ENCODE measurements around the gene NID2. TPM values are rescaled to one million over a fixed set of nuclear protein-coding genes. Genes with fewer than 3 reads are reported as not detected.

The NID2 gene
- total and polyA plus RNA-seq, 9 of the 15 experiments (the other 6 are each of a cell fraction or from before 2014, with no cell fraction given): 0.04 to 0.45 (median 0.16) TPM; not detected in 3

DNA sequence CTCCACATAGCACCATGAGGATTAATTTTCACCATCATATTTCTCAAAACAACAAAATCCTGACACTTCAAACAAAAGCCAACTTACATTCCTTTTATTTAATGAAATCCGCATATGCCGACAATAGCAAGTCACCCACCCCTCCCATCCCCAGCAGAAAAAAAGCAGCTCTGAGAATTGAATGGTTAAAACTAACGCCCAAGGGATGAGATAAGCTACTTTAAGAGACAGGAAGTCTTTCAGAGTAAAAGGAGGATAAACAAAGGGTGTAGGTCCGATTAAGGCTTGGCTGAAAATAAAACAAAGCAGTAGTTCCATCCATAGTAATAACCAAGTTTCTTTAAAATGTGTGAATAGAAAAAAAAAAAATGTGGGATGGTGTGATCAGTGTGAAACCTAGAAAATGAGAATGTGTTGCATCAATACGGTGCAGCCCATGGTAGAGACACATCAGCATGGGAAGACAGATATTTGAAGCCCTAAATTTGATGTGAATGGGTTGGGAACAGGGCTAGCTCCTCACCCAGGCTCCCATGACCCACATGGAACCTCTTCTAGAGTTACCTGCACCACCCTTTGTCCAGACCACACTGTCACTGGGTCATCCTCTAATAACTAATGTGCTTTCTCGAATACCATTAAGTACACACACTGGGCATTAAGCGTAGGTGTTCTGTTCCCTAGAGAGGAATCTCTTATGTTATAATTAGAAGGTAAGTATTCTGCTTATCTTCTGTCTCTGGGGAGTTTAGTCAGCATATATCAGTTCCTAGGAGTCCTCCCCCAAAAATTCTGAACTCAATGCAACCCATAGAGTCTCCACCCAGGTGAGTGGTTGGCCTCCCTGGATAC is 47.8 kb downstream of the NID2 start (continued):
- TF ChIP-seq, protein P1, sequence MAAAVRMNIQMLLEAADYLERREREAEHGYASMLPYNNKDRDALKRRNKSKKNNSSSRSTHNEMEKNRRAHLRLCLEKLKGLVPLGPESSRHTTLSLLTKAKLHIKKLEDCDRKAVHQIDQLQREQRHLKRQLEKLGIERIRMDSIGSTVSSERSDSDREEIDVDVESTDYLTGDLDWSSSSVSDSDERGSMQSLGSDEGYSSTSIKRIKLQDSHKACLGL (CRISPR knock-in tag; IDR thresholded peaks at IDR 0.05; ENCODE audit: borderline replicate concordance, poor library complexity, severe bottlenecking): no peak
- TF ChIP-seq SRSF3 (IDR thresholded peaks at IDR 0.05; ENCODE audit: insufficient read depth, low read length) (no peak), CSDE1 (IDR thresholded peaks at IDR 0.05) (no peak), TAF9B (IDR thresholded peaks at IDR 0.05; ENCODE audit: partially characterized antibody) (no peak), PRPF4 (IDR thresholded peaks at IDR 0.05; ENCODE audit: insufficient read depth, low read depth, low read length, poor library complexity, severe bottlenecking) (no peak), E2F3 (CRISPR knock-in tag; IDR thresholded peaks at IDR 0.05) (no peak), ZNF175 (CRISPR knock-in tag; IDR thresholded peaks at IDR 0.05; ENCODE audit: low read depth) (no peak)
- TF ChIP-seq, protein P2, sequence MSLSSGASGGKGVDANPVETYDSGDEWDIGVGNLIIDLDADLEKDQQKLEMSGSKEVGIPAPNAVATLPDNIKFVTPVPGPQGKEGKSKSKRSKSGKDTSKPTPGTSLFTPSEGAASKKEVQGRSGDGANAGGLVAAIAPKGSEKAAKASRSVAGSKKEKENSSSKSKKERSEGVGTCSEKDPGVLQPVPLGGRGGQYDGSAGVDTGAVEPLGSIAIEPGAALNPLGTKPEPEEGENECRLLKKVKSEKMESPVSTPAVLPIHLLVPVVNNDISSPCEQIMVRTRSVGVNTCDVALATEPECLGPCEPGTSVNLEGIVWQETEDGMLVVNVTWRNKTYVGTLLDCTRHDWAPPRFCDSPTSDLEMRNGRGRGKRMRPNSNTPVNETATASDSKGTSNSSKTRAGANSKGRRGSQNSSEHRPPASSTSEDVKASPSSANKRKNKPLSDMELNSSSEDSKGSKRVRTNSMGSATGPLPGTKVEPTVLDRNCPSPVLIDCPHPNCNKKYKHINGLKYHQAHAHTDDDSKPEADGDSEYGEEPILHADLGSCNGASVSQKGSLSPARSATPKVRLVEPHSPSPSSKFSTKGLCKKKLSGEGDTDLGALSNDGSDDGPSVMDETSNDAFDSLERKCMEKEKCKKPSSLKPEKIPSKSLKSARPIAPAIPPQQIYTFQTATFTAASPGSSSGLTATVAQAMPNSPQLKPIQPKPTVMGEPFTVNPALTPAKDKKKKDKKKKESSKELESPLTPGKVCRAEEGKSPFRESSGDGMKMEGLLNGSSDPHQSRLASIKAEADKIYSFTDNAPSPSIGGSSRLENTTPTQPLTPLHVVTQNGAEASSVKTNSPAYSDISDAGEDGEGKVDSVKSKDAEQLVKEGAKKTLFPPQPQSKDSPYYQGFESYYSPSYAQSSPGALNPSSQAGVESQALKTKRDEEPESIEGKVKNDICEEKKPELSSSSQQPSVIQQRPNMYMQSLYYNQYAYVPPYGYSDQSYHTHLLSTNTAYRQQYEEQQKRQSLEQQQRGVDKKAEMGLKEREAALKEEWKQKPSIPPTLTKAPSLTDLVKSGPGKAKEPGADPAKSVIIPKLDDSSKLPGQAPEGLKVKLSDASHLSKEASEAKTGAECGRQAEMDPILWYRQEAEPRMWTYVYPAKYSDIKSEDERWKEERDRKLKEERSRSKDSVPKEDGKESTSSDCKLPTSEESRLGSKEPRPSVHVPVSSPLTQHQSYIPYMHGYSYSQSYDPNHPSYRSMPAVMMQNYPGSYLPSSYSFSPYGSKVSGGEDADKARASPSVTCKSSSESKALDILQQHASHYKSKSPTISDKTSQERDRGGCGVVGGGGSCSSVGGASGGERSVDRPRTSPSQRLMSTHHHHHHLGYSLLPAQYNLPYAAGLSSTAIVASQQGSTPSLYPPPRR (CRISPR knock-in tag; IDR thresholded peaks at IDR 0.05; ENCODE audit: borderline replicate concordance): no peak
- TF ChIP-seq, protein P3, sequence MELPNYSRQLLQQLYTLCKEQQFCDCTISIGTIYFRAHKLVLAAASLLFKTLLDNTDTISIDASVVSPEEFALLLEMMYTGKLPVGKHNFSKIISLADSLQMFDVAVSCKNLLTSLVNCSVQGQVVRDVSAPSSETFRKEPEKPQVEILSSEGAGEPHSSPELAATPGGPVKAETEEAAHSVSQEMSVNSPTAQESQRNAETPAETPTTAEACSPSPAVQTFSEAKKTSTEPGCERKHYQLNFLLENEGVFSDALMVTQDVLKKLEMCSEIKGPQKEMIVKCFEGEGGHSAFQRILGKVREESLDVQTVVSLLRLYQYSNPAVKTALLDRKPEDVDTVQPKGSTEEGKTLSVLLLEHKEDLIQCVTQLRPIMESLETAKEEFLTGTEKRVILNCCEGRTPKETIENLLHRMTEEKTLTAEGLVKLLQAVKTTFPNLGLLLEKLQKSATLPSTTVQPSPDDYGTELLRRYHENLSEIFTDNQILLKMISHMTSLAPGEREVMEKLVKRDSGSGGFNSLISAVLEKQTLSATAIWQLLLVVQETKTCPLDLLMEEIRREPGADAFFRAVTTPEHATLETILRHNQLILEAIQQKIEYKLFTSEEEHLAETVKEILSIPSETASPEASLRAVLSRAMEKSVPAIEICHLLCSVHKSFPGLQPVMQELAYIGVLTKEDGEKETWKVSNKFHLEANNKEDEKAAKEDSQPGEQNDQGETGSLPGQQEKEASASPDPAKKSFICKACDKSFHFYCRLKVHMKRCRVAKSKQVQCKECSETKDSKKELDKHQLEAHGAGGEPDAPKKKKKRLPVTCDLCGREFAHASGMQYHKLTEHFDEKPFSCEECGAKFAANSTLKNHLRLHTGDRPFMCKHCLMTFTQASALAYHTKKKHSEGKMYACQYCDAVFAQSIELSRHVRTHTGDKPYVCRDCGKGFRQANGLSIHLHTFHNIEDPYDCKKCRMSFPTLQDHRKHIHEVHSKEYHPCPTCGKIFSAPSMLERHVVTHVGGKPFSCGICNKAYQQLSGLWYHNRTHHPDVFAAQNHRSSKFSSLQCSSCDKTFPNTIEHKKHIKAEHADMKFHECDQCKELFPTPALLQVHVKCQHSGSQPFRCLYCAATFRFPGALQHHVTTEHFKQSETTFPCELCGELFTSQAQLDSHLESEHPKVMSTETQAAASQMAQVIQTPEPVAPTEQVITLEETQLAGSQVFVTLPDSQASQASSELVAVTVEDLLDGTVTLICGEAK (IDR thresholded peaks at IDR 0.05): no peak
- TF ChIP-seq, protein P3 (CRISPR knock-in tag; IDR thresholded peaks at IDR 0.05): no peak

Measured in K562 (cell line).